MM.1S (cell line): ENCODE data around the gene CNMD.

Experiments
- EZH2 ChIP-seq: fragments of 300-600 bp; sonication (generic); optimal IDR thresholded peaks from 2 replicates; pipeline ENCODE3; 2017; ENCODE audit warnings: low read depth, mild to moderate bottlenecking, antibody characterized with exemption, low read length, mixed read lengths
- EZH2phosphoT487 ChIP-seq: fragments of 300-600 bp; sonication (generic); IDR thresholded peaks from 2 replicates; pipeline ENCODE4 v1.6.1; 2018; ENCODE audit warnings: antibody characterized with exemption, low read length
- TF ChIP-seq, protein P1 (sequence below): fragments of 300-600 bp; sonication (generic); IDR thresholded peaks from 2 replicates; pipeline ENCODE4 v1.5.1; 2016; ENCODE audit warnings: antibody characterized with exemption, low read length, mixed read lengths

DNA sequence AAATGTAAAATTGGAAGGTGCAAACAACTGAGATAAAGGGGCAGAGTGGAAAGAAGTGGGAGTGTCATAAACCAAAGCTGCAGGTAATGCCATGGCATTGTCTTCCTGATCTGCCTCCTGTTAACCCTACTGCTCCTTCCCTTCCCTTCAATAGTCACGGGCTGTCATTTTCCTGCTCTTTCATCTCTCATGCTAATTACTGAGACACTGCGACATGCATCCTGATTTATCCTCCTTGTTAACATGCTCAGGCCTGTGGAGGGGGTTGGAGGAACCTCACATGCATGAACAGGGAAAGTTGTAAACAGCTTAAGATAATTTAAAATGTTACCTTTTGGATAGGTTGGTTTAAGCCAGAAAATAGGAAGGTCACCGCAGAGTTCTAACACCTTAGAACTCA lies 27.2 kb downstream of the CNMD start:
- TF ChIP-seq, protein P1, sequence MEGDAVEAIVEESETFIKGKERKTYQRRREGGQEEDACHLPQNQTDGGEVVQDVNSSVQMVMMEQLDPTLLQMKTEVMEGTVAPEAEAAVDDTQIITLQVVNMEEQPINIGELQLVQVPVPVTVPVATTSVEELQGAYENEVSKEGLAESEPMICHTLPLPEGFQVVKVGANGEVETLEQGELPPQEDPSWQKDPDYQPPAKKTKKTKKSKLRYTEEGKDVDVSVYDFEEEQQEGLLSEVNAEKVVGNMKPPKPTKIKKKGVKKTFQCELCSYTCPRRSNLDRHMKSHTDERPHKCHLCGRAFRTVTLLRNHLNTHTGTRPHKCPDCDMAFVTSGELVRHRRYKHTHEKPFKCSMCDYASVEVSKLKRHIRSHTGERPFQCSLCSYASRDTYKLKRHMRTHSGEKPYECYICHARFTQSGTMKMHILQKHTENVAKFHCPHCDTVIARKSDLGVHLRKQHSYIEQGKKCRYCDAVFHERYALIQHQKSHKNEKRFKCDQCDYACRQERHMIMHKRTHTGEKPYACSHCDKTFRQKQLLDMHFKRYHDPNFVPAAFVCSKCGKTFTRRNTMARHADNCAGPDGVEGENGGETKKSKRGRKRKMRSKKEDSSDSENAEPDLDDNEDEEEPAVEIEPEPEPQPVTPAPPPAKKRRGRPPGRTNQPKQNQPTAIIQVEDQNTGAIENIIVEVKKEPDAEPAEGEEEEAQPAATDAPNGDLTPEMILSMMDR: no peak
- no peak for TF ChIP-seq EZH2
- TF ChIP-seq EZH2phosphoT487: no peak
